HG02870 (cell line): ENCODE data around the gene TJP2.
A peak's percentile ranks its signal among the peaks of the same experiment; 100 is the strongest.

Source experiments
- ATAC-seq: cut with Tn5 transposase; IDR thresholded peaks from one replicate; pipeline ENCODE4 v1.9.1; 2021; ENCODE audit warnings: mild to moderate bottlenecking, moderate library complexity; ENCODE audit not compliant: unreplicated experiment

The TJP2 gene

DNA sequence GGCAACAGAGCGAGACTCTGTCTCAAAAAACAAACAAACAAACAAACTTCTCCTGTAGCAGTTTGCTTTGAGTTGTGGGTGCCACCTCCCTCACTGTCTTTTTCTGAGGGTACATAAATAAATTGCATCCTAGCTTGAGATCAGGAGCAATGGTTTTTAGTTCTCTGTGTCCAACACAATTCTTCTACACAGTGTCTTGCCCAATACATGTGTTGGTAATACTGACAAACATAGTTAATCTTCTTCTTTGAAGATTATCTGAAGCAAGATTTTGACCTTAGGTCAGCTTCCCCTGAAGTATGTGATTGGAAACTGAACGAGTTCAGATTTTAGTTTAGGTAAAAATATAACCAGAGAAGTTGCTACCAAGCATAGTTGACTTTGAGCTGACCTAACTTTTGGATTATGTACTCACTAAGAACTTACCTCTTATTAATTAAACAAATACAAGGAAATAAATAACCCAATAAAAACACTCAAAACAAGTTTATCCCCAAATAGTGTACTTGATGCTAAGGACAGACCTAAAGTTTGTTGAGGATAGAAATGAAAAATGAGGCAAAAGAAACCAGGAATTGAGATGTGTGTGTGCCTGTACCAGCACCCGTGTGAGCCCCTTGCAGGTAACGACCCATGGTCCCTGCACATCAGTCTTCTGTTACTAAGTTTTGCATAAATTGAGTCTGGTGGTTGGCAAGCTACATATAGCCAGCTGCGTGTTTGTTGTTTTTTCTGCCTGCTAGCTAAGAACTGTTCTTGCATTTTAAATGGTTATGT is 16.2 kb downstream of the TJP2 start:
- ATAC-seq, result peak; percentile 72

DNA sequence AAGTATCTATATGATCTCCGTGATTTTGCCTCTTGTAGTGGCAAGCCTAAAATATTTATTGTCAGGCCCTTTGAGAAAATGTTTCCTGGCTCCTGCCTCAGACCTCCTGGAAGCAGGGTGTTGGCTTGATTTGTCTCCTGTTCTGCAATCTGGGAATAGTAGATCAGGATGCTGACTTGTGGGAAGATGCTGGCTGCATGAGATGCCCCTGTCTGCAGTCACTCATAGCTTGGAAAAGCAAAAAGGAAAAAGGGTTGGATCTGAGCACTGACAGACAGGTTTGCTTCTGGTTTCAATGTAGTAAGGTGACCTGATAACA is 16.7 kb downstream of the TJP2 start:
- ATAC-seq, result no peak

DNA sequence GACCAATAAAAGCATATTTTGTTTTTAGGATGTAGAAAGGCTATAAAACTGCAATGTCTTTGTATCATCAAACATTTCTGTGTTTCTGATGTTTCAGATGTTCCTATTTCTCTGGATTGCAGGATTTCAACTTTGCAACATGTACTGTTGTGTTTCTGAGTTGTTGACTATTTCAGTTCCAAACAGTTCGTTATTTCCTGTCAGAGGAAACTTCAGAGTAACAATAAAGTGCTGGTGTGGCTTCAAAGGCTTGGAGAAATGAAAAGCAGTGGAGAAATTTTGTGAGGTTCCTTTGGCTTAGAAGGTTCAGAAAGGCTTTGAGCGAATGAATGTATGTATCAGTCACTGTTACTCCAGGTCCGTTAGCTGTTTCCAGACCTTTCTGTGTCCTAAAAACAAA is 17.2 kb downstream of the TJP2 start:
- ATAC-seq, result no peak

DNA sequence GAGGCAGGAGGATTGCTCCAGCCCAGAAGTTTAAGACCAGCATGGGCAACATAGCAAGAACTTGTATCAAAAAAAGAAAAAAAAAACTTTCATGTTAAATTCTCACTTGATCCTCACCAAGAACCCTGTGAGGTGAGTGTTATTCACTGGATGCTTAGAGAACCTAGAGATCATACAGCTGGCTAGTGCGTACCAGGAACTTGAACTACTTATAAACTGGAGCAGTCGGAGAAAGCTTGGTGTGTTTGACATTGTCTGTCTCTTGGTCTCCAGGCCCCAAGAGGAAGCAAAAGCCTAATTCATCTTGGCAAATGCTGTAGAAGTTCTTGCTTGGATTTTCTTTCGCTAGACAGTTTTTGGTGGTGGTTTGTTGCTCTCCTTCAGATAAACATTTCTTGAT is 18.1 kb downstream of the TJP2 start:
- ATAC-seq, result no peak

DNA sequence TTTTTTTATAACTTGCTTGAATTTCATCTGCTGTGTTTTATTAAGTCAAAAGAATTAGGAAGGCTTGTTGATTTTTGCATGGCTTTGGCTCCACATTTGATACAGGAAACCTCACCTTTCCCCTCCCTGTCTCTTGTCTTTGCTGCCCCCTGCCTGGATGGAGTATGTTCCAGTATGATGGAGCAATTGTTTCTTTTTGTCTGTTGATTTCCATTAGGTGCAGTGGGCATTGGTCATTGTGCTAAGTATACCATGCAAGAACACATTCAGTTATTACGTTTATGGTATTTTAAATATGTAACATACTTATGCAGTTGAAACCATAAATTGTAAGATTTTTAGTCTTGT is 19.6 kb downstream of the TJP2 start:
- no peak for ATAC-seq

DNA sequence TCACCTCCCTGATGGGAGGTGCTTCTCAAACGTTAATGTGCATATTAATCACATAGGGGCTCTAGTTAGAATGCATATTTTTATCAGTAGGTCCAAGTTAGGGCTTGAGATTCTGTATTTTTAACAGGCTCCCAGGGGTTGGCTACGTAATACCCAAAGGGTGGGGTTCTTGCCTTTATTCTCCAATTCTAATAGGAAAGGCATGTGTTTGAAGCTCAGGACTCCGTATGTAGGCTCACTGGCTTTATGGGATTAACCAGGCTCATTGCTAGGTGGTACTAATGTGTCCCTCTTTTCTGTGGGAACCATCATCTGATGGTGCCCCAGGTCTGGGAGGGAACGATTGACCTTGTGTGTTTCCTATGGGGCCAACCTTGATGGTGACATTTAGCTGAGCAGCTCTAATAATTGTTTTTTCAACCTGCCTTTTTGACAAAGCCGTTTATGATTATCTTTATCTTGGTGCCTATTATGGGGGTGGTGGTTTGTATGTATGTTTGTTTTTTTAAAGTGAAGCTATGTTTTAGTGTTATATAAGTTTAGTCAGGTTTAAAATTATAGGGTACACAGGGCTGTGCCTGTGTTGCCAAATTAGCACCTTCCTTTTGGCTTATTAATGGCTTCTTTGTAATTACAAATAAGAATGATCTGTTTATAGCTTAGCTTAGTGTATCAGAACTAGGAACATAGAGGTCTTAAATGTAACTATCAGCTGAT is 20.8 kb downstream of the TJP2 start:
- no peak for ATAC-seq

DNA sequence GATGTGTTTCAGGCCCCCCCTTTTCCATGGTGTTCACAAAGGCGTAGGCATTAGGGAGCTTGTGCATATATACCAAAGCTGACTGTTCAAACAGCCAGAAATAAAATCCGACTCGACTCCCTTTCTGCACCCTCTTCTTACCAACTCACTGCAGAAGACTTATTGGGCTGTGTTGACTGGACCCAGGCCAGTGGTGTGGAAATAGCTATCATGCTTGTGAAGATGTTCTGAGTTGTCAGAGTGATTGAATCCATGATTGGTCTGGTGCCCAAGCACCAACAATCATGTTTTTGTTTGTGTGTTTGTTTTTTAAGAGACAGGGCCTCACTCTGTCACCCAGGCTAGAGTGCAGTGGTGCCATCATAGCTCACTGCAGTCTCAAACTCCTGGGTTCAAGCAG is 21.6 kb downstream of the TJP2 start:
- ATAC-seq, result no peak

DNA sequence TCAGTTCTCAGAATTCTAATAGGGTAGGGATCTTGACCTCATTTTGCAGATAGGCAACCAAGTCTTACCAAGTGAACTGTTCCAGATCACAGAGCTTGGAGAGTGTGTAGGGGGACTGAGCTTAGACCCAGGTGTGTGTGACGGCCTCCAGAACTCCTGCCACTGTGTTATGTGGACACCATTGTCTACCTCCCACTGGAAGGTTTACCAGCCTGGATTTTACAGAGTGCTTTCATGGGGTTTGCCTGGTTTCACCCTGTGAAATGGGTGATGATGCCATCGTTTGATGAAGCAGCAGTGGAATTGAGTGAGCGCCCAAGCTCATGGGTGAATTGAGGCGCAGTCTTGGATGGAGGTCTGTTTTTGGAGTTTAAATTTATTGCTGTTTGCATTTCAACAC is 23.6 kb downstream of the TJP2 start:
- ATAC-seq, result no peak

DNA sequence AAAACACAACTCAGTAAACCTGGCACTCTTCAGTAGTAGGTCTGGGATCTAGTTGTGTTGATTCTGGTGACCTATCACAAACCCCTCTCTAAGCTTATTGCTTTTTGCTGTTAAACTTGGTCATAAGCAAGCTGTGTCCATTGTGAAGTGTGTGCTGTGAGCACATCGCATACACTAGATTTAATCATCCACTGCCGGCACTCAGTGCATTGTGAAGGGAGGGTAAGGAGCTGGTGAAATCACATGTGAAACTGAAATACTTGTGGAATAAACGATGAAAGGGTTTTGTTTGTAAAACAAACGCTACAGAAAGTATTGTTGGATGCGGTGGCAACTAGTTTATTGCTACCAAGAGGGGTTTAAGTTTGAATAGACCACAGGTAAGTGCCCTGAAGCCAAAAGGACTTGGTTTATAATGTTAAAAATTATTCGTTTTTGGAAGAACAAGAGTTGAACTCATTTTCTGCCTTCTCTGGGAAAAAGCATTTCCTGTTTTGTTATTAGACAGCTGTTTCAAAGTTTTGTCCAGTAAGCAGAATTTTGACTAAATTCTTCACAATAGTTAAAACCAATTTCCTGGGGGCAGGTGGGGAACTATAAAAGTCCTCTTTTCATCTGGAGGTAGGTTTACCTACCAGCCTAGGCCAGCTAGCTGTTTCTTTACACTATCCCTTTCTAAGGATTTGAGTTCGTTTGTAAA is 24.6 kb downstream of the TJP2 start:
- no peak for ATAC-seq

DNA sequence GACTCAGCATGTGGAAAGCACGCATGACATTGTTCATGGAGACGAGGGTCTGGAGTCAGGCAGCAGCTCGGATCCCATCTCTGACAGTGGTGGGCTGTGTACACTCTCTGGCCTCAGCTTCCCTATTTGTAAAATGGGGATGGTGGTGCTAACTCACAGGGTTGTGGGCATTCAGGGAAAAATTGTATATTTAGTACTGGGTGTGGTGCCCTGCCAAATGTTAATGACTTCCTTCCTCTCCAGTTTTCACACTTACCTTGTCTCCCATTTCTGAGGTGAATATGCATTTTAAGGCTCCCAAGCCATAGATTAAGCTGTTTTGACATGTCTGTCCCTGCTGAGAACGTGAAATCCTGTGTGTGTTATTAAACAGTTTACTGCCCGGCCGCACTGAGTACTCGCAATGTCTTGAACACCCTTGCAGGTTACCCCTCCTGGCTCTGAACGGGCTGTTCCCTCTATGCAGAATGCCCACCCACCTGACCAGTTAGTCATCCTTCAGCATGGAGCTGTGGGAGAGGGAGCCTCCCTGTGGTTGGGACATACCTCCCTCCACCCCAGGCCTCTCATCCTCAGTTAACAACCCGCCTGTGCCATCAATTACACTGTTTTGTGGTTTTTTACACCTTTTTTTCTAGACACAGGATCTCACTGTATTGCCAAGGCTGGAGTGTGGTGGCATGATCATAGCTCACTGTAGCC is 25.8 kb downstream of the TJP2 start:
- ATAC-seq, result no peak

DNA sequence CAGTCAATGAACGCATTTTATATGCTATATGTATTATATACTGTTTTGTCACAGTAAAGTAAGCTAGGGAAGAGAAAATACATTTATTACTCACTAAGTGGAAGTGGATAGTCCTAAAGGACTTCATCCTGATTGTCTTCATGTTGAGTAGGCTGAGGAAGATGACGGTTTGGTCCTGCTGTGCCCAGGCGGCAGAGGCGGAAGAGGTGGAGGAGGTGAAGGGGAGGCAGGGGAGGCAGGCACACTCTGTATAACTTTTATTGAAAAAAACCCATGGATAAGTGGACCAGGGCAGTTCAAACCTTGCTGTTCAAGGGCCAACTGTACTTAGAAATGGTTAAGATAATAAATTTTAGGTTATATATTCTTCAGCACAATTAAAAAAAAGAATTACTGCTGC is 28.5 kb downstream of the TJP2 start:
- ATAC-seq, result no peak

DNA sequence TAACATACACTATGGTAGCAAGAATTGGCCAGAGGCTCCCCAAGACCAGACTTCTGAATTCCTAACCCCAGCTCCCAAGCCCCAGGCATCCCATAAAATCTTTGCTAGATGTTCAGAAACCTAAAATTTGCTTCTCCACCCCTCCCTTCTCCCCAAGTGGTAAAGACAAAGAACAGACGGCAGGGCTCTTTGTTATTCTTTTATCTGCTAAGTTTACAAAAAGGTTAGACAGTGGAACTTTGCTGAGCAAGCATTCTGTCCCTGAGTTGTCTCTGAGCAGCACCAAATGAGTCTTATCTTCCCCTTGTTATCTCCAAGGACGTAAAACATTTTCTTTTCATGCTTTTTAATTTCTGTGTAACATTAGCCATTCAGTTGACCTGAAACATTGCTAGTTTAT is 30.2 kb downstream of the TJP2 start:
- no peak for ATAC-seq

DNA sequence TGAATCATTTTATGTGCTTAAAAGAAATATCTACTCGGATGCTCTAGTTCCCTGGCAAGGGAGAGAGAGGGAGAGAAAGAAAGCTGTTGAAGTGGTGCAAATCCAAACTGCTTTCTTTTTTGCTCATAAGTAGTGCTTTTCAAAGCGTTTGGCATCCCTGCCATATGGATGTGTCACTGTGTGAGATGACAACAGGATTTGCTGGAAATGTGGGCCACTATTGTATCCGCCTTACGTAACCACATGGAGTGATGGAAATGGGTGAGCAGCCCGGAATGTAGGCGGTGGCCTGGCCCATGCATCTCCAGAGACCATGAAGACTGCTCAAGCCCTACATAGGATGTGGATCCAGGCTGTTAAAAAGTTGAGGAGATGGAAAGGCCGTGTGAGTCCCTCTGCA is 30.8 kb downstream of the TJP2 start:
- ATAC-seq, result no peak

DNA sequence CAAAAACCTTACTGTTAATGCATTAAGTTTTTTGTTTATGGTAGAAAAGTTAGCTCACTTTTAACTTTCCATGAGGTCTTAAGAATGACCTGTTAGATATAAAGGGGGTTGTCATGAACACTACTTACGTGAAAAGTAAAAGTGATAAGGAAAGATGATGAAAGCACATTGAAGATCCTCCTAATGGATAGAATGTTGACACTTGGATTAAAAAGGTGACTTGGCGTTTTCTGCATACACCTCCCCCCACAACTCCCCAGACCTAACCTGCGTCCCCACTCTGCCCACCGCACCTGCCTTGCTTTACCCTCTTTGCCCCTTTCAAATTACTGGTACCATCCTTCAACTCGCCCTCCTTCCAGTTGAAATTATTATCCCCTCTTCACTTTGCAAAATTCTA is 32.0 kb downstream of the TJP2 start:
- no peak for ATAC-seq

DNA sequence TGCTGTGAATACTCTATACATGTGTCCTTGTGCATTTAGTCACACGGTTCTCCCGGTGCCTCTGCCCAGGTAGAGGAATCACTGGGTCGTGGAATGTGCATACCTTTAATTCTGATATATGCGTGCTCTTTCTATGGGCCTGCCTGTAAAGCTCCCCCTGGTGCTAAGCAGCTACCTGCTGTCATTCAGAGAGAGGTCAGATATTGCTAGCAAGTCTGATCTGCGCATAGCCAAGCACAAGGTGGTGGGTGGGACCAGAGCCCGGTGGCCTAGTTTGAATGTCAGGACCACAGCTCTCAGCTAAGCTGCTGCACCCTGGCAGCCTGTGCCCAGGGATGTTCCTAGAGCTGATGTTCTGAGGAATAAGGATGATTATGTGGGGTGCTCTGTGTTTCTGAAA is 33.4 kb downstream of the TJP2 start:
- no peak for ATAC-seq

DNA sequence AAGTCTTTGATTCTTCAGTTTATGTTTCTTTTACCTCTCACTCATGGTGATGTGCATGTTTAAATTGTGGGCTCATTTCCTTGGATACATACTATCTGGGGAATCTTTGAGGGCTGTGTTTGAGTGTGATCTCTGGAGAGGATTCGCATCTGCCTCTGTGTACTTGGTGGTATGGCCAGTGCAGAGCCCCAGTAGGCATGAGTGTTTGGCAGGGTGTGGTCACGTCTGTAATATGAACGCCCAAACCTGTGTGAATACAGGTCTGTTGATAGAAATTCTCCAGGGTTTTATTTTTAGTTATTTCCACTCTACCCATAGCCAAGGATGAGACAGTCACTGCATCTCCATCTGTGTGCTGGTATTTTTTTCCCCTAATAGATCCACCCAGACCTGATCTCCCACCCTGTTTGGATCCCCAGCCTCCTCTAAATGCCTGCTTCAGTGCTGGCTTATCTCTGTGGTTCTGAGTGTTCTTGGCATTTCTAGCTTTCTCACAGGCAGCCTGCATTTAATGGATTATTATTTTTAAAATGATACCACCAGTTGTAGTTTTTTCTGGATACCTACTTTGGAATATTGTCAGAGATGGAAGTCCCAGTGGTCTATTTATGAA is 37.5 kb downstream of the TJP2 start:
- ATAC-seq, result no peak

DNA sequence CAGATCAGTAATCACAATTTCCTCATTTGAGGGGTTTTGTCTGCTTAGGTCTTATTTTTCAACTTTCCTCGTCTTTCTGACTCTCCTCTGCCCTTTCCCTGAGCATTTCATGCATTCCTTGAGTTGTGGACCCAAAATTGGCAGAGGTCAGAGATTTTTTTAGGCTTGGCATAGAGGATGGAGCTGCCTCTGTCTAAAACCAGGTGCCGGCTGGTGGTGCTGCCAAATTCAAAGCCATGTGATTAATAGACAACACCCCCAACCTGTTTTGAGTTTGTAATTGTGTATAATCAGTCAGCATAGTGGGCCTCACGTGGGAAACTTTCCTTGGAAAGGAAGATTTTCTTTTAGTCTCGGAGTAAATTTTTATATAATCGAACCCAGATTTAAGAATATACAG is 39.6 kb downstream of the TJP2 start:
- no peak for ATAC-seq

DNA sequence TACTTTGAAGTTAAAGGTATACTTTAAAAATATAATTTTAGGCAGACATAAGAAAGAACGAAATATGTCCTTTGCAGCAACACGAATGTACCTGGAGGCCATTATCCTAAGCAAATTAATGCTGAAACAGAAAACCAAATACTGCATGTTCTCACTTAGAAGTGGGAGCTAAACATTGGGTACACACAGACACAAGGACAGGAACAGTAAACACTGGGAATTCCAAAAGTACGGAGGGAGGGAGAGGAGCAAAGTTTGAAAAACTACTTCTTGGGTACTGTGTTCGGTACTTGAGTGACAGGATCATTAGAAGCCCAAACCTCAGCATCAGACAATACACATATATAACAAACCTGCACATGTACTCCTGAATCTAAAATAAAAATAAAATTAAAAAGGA is 40.9 kb downstream of the TJP2 start:
- ATAC-seq, result no peak

DNA sequence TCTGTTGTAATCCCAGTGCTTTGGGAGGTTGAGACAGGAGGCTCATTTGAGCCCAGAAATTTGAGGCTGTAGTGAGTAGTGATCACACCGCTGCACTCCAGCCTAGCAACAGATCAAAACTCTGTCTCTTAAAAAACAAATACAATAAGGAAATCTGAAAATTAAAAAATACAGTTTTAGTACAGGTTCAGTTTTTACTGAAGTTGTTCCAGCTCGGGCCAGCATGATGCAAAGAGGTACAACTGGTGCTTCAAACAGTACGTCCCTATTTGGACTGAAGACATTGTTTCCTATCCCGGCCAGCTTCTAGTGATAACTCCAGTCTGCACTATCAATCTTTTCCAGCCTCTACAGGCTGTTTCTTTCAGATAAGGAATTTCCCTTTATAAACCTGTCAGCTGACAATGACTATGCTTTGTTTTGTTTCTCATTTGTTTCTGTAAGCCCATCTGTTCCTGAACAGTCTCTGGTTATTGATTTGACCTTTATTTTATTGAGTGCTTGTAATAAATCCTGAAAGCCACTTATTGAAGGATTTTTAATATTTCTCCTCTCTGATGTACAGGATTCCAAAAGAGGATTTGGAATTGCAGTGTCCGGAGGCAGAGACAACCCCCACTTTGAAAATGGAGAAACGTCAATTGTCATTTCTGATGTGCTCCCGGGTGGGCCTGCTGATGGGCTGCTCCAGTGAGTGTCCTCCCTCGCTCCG is 41.9 kb downstream of the TJP2 start:
- no peak for ATAC-seq

DNA sequence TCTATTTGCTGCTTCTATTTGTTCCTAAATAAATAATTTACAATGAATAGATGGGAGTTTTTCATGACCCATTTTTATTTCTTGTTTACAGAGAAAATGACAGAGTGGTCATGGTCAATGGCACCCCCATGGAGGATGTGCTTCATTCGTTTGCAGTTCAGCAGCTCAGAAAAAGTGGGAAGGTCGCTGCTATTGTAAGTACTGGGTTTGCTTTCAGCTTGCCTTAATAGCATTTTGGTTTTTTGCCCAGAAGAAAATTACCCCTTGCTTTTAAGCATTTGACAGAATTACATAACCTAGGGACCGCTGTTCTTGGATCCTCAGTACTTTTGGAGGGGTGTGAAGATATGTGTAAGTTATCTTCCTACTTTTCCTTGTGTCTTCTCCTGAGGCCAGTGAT is 44.1 kb downstream of the TJP2 start:
- ATAC-seq, result no peak

DNA sequence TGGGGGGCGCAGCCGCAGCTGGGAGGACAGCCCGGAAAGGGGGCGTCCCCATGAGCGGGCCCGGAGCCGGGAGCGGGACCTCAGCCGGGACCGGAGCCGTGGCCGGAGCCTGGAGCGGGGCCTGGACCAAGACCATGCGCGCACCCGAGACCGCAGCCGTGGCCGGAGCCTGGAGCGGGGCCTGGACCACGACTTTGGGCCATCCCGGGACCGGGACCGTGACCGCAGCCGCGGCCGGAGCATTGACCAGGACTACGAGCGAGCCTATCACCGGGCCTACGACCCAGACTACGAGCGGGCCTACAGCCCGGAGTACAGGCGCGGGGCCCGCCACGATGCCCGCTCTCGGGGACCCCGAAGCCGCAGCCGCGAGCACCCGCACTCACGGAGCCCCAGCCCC is 47.0 kb downstream of the TJP2 start:
- ATAC-seq, result no peak
